ENCODE data around the gene FXR2.
"Not testable (repeated sequence)": the region's sequence is repeated elsewhere in the genome, so short reads cannot be mapped to it uniquely, and the experiment has no call there.

The FXR2 gene

DNA sequence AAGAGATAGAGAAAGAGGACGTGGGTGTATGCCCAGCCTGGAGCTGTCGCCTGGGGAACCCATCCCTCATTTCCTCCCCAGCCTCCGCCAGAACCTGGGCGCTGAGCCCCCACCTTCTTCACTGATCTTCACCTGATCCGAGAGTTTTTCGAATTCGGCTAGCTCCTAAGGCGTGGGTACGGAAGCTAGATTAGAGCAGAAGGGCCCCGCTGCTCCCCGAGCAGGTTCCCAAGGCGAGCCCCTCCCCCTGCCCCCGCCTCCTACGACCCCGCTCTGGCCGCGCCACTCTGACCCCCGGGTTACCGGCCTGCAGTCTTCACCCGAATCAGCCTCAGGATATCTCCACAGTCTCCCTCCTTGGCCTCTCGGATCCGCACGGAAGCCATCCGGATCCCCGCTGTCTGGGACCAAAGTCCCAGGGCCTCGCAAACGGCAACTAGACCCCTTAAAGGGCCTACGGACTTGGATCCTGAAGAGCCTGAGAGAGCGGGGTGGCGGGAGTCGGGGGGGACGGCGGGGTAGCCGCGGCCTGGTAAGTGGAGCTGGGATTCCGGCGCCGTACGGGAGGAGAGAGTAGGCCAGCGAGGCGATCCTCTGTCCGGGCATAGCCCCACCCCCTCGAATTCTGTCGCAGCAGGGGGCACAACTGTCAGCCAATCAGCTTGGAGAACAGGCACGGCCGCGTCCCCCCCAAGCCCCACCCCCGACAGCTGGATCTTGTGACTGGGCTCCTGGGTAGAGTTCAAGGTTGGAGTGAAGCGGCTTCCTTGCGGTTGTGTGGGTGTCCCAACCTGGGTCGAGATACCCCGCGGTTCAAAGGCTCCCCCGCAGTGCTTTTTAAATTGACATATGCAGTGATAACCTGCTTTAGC is 12.8 kb upstream of the FXR2 start, which contains the start of gene SAT2:
SAT2 (minus strand) TSS at position 572 of the 872 bp plus-strand sequence; CDS start at position 386, 186 bp downstream.
- DNase-seq = peak; percentile 93

DNA sequence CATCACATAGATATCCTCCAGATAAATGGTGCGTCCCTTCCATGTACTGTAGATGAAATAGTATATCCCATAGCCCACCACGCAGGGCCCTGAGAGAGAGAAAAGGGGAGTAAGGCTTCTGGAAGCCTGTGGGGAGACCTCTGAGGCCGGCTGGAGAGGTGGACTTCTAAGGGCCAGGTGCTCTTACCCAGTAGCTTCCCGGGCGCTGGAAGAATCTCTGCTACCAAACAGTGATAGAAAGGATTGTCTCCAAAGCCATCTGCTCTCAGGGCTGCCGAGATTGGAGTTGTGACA is 12.2 kb upstream of the FXR2 start:
- no peak for DNase-seq

DNA sequence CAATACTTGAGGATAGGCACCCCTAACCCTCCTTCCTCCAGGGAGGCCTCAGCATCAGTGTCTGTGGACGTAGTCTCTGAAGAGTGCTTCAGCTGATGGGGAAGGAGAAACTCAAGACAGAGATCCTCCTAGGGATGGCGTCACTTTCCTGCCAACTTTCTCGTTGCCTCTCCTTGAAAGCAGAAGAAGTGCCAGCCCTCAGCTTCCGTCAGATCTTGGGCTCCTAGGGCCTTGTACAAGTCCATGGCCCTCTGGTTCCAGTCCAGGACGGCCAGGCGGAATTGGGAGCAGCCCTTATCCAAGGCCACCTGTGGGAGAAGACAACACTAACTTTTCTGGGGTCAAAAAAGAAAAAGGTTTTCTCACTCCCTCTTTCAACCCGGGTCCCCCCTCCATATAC is 11.6 kb upstream of the FXR2 start:
- no peak for DNase-seq

GRCh38 chr17:7625749-7626148 is 11.1 kb upstream of the FXR2 start:
- DNase-seq = not testable (repeated sequence)

DNA sequence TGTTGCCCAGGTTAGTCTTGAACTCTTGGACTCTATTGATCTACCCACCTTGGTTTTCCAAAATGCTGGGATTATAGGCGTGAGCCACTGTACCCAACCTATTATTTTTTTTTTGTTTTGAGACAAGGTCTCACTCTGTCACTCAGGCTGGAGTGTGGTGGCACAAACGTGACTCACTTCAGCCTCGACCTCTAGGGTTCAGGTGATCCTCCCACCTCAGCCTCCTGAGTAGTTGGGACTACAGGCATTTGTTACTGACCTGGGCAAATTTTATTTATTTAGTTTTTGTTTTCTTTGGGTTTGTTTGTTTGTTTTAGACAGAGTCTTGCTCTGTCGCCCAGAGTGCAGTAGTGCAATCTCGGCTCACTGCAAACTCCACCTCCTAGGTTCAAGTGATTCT is 9.0 kb upstream of the FXR2 start:
- no peak for DNase-seq

GRCh38 chr17:7620835-7621234 is 6.1 kb upstream of the FXR2 start:
- no peak for DNase-seq

DNA sequence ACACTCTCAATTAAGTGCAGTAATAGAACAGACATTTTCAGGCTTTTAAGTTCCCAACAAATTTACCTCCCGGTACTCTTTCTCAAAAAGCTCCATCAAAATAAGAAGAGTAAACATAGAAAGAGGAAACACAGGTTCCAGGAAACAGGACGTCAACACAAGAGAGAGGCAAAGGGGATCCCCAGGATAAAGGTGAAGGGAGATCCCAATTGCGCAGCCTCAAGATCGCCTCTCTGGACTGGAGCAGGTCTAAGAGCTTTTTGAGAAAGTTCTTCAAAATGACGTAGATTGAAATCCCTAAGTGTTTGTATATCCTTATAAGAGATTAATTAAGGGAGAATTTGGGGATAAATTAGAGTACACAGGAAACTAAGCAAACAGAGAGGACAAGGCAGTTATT is 3.9 kb upstream of the FXR2 start:
- no peak for DNase-seq

DNA sequence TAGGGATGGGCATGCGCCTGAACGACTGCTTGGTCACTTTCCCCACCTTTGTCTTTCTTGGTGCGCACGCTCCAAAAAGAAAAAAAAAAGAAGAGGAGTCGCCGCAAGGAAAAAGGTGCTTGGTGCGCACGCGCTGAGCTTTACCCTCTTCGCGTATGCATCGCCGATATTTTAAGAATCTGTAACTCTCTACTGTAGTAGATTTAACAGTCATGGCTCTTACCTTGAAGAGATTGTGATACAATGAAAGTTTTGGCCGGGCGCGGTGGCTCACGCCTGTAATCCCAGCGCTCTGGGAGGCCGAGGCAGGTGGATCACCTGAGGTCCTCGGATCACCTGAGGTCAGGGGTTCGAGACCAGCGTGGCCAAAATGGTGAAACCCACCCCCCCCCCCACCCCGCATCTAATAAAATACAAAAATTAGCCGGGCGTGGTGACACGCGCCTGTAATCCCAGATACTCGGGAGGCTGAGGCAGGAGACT is 609 bp upstream of the FXR2 start:
- DNase-seq = no peak

GRCh38 chr17:7613769-7614424 is 800 bp downstream of the FXR2 start:
- DNase-seq = no peak

DNA sequence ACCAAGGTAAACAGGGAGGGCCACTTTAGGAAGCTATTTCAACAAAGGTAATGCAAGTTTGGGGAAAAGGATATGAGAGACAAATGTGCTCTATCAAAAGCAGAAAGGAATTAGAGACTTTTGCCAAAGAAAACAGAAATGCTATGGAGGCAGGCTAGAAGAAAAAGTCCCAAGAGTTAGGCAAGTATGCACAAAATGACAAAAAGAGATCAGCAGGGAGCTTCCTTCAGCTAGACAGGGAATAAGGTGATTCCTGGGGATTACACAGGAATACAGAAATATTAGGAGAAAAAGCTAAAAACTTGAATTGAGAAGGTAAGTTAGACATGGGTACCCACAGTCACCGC is 2.4 kb downstream of the FXR2 start:
- DNase-seq = no peak

DNA sequence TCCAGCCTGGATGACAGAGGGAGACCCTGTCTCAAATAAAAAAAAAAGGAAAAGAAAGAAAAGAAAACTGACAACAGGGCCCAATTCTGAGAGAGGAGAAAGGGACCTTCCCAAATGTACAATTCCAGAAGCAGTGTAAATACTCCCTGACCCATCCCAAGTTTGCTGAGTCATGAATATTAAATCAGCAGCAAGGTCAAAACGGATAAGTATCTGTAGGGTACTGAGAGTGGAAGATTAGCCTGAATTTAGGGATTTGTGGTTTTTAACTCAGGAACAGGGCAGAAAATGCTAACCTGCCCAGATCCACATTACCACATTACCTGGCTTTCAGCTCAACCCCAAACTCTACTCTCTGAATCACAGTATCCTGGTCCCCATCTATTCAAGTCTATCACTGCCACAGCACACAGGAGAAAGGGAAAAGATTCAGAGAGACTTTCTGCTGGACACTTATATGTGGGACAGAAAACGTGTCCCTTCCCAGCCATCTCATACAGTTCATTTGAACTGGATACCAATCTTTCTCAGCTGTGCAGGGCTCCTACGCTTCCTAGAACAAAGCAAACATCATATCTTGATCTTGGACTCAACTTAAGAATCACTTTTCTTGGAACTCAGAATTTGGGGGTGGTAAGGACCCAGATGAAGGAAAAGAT is 2.9 kb downstream of the FXR2 start:
- DNase-seq = no peak

- no peak for DNase-seq
Measured at GRCh38 chr17:7610641-7611040, 4.1 kb downstream of the FXR2 start.

DNA sequence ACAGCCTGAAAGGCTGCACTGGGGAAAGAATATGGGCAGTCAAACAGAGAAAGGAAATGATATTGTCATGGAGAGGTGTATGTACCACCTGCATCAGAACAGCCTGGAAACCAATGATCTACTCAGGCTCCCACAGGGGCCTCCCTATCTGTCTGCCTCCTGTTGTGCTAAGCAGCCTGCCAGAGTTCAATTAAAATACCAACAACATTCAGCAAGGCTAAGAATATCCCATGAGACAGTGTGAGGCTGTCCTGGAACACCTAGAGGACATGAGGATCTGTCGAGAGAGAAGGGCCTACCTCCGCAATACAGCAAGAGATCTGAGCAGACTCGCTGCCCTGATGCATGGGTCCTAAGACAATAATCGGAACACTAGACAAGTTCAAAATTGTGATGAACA is 8.4 kb downstream of the FXR2 start:
- DNase-seq = no peak

GRCh38 chr17:7597561-7597960 is 17.1 kb downstream of the FXR2 start:
- not testable (repeated sequence) for DNase-seq

- no peak for DNase-seq
Measured at GRCh38 chr17:7593296-7593695, 21.4 kb downstream of the FXR2 start.

GRCh38 chr17:7592422-7593021 is 22.2 kb downstream of the FXR2 start:
- DNase-seq = no peak

GRCh38 chr17:7591596-7591995 is 23.1 kb downstream of the FXR2 start:
- no peak for DNase-seq

GRCh38 chr17:7590743-7591142 is 24.0 kb downstream of the FXR2 start:
- no peak for DNase-seq

- no peak for DNase-seq
Measured at GRCh38 chr17:7589891-7590691, 24.6 kb downstream of the FXR2 start, which contains the start of gene SOX15. Gene SOX15 (minus strand): TSS chr17:7590094. CDS start chr17:7589676, 418 bp downstream.

- DNase-seq = peak; percentile 86
Measured at GRCh38 chr17:7589204-7589868, 25.4 kb downstream of the FXR2 start.

DNA sequence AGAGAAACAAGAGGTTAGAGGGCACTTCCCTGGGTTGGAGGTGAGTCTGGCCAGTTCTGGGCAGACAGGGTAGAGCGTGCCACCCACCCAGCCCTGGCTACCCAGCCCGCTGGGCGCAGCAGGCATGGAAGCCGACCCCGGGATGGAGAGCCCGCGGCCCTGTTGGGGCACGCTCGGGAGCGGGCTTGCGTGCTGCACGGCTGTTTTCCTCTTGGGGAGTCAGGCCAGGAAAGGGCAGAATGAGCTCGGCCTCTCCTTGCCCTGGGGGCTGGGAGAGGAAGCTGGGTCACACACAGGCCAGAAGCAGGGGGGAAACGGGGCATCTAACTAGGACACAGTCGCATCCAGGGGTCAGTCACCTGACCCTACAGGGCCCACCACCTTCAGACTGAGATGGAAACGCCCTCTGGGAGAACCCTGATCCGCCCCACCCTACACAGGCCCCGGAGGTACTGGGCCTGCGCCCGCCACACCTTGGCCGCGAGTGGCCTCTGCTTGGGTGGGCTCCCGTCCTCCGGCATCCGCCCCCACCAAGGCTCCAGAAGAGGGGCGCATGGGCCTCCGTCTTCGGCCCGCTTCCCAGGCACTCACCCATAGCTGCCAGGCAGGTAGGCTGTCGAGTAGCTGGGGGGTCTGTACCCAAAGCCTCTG is 26.0 kb downstream of the FXR2 start:
- DNase-seq = no peak
